Immature natural killer cell (primary cell): Measurements from ENCODE around the gene SF3B6. TPM values are rescaled to one million over a fixed set of nuclear protein-coding genes. Genes with fewer than 3 reads are reported as not detected.

ENCODE experiments used
- DNase-seq, 3 donors: peaks; one replicate each; pipeline ENCODE4 v3.0.0; 2022; ENCODE audit warnings: mixed read lengths in 1 of 3
- H3K27ac Mint-ChIP-seq, 6 donors: one replicate each; pipeline ENCODE4 v1.8.0; 2020; ENCODE audit warnings: mixed read lengths in 6 of 6, mild to moderate bottlenecking in 5 of 6, inconsistent platforms in 4 of 6, moderate library complexity in 3 of 6
- H3K27me3 Mint-ChIP-seq, 3 donors: one replicate each; pipeline ENCODE4 v1.8.0; 2020 to 2021; ENCODE audit warnings: low read depth in 3 of 3, mild to moderate bottlenecking in 3 of 3, mixed read lengths in 3 of 3, moderate library complexity in 3 of 3, inconsistent platforms in 1 of 3
- H3K36me3 Mint-ChIP-seq, 3 donors: one replicate each; pipeline ENCODE4 v1.8.0; 2020; ENCODE audit warnings: mixed read lengths in 3 of 3, inconsistent platforms in 2 of 3, mild to moderate bottlenecking in 2 of 3
- H3K4me1 Mint-ChIP-seq, 2 donors: one replicate each; pipeline ENCODE4 v1.8.0; 2020; ENCODE audit warnings: inconsistent platforms in 2 of 2, mild to moderate bottlenecking in 2 of 2, mixed read lengths in 2 of 2, moderate library complexity in 1 of 2
- H3K4me3 Mint-ChIP-seq, 5 donors: one replicate each; pipeline ENCODE4 v1.8.0; 2020; ENCODE audit warnings: mild to moderate bottlenecking in 5 of 5, mixed read lengths in 5 of 5, inconsistent platforms in 3 of 5, moderate library complexity in 3 of 5
- H3K9me3 Mint-ChIP-seq, 6 donors: one replicate each; pipeline ENCODE4 v1.8.0; 2020; ENCODE audit warnings: mild to moderate bottlenecking in 6 of 6, mixed read lengths in 6 of 6, inconsistent platforms in 4 of 6, moderate library complexity in 3 of 6
- polyA plus RNA-seq, 3 donors: library from polyadenylated mRNA; unstranded; fragments of 300-500 nt; fragmentation: Illumina TruSeq; gene quantifications; one replicate each; pipeline ENCODE4 v1.2.3, GENCODE V29; 2021

SF3B6 gene
- polyA plus RNA-seq, 3 donors from 2014 or later: 173 to 199 (median 182) TPM

- peak within 1 kb of the TSS; percentile 78 to 89 (median 83) for H3K4me3 Mint-ChIP-seq
- H3K9me3 Mint-ChIP-seq: no peaks in the 10 kb centered on the region
- H3K36me3 Mint-ChIP-seq: peaks cover 3 to 11% (median 4%) of the 10 kb centered on the region in 3 donors
- DNase-seq: peak; percentile 80 to 81 (median 80)
- H3K27ac Mint-ChIP-seq: peak within 1 kb of the TSS in 5 of 6 donors; percentile 61 to 80 (median 75)
- H3K27me3 Mint-ChIP-seq: peaks cover 0 to 2% (median 1%) of the 10 kb centered on the region in 3 donors
- peaks cover 17 to 23% of the 10 kb centered on the region in 2 donors for H3K4me1 Mint-ChIP-seq
Measured at GRCh38 chr2:24084386-24085199, 8.5 kb upstream of the SF3B6 start, which contains the start of gene TP53I3. Gene TP53I3, minus strand, starts transcription at chr2:24084834. Its CDS starts 508 bp downstream, at chr2:24084326.

DNA sequence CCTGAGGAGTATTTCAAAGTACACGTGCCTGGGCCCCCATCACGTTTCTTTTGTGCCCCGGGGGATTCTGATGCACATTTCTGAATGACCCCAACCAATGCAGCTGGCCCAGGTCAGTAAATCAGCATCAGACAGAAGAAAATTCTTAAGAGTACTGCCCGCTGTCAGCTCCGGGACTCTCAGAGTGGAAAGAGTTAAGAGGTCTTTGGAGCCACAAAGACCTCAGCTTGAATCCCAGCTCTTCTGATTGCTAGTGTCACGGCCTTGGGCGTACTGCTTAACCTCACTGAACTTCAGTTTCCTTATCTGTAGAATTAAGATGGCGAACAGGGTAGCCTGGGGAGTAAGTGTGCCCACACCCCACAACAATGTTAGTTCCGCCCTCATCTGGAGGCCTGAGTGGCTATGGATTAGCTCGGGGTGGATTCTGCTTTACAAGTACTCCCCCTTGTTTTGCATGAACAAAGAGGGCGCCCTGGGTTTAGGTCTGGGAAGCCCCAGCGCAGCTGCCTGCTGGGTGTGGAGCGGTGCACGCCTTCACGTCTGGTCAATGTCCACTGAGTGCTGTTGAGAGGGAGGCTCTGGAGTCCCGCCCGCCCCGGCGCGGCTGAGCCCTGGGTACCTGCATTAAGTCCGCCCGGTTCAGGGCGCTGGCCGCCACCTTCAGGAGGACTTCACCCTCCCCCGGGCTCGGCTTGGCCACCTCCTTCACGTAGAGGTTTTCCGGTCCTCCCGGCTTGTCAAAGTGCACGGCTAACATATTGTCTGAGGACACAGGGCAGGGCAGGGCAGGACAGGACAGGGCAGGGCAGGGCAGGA is 7.7 kb upstream of the SF3B6 start:
- H3K27me3 Mint-ChIP-seq: peaks cover 0 to 6% (median 1%) of the 10 kb centered on the region in 3 donors
- H3K9me3 Mint-ChIP-seq: no peaks in the 10 kb centered on the region
- H3K4me1 Mint-ChIP-seq: peaks cover 17 to 23% of the 10 kb centered on the region in 2 donors
- H3K36me3 Mint-ChIP-seq: peaks cover 0 to 12% (median 4%) of the 10 kb centered on the region in 3 donors
- no peak for DNase-seq
- H3K27ac Mint-ChIP-seq: peak overlapping the region in 5 of 6 donors; percentile 61 to 80 (median 62)
- H3K4me3 Mint-ChIP-seq: peak overlapping the region; percentile 78 to 89 (median 83)

GRCh38 chr2:24082787-24083566 is 6.9 kb upstream of the SF3B6 start:
- Mint-ChIP-seq H3K36me3 (peaks cover 0 to 9% (median 4%) of the 10 kb centered on the region in 3 donors), H3K4me3 (peak overlapping the region in 4 of 5 donors; percentile 15 to 89 (median 80)), H3K27me3 (peaks cover 0 to 6% (median 1%) of the 10 kb centered on the region in 3 donors), H3K9me3 (no peaks in the 10 kb centered on the region), H3K27ac (peak overlapping the region in 1 of 6 donors; percentile 61), H3K4me1 (peaks cover 18 to 30% of the 10 kb centered on the region in 2 donors)
- DNase-seq: no peak

DNA sequence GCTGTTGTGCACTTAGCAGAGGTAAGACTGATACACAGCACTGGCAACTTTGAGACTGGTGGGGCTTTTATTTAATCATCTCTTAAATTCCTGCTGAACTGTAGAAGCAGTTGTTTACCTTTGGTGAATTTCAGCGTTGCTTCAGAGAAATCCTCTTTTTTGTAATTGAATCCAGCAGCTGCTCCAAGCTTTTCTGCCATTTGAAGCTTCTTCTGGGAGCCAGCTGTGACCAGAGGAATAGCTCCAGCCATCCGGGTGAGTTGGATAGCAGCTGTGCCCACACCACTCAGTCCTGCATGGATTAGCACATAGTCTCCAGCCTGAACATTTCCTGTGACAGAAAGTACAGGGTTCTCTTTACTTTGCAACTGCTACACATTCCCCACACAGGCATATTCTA is 4.6 kb upstream of the SF3B6 start:
- H3K4me1 Mint-ChIP-seq: peaks cover 30 to 44% of the 10 kb centered on the region in 2 donors

GRCh38 chr2:24077879-24078278 is 1.8 kb upstream of the SF3B6 start:
- H3K27me3 Mint-ChIP-seq: peaks cover 4 to 17% (median 6%) of the 10 kb centered on the region in 3 donors
- no peak for DNase-seq
- peaks cover 0 to 9% (median 4%) of the 10 kb centered on the region in 3 donors for H3K36me3 Mint-ChIP-seq
- peak overlapping the region; percentile 88 to 99 (median 98) for H3K27ac Mint-ChIP-seq
- peaks cover 29 to 43% of the 10 kb centered on the region in 2 donors for H3K4me1 Mint-ChIP-seq
- H3K4me3 Mint-ChIP-seq: peak overlapping the region; percentile 93 to 100 (median 99)
- no peaks in the 10 kb centered on the region for H3K9me3 Mint-ChIP-seq

More for the DNA sequence above, 4.6 kb upstream of the SF3B6 start:
- no peaks in the 10 kb centered on the region for H3K9me3 Mint-ChIP-seq
- no peak for DNase-seq
- H3K27me3 Mint-ChIP-seq: peaks cover 5 to 17% (median 6%) of the 10 kb centered on the region in 3 donors
- H3K27ac Mint-ChIP-seq: no peak overlapping the region
- H3K36me3 Mint-ChIP-seq: peaks cover 0 to 9% (median 4%) of the 10 kb centered on the region in 3 donors
- no peak overlapping the region for H3K4me3 Mint-ChIP-seq

GRCh38 chr2:24077535-24077877 is 1.4 kb upstream of the SF3B6 start:
- peak in 1 of 3 donors; percentile 2 for DNase-seq
- Mint-ChIP-seq H3K9me3 (no peaks in the 10 kb centered on the region), H3K4me1 (peaks cover 29 to 46% of the 10 kb centered on the region in 2 donors), H3K4me3 (peak overlapping the region; percentile 93 to 100 (median 99)), H3K36me3 (peaks cover 0 to 9% (median 4%) of the 10 kb centered on the region in 3 donors), H3K27me3 (peaks cover 4 to 17% (median 6%) of the 10 kb centered on the region in 3 donors), H3K27ac (peak overlapping the region; percentile 88 to 99 (median 98))

GRCh38 chr2:24076849-24077534 is 866 bp upstream of the SF3B6 start:
- peaks cover 31 to 51% of the 10 kb centered on the region in 2 donors for H3K4me1 Mint-ChIP-seq
- no peak for DNase-seq
- H3K27me3 Mint-ChIP-seq: peaks cover 4 to 17% (median 6%) of the 10 kb centered on the region in 3 donors
- H3K27ac Mint-ChIP-seq: peak overlapping the region; percentile 96 to 99 (median 98)
- H3K9me3 Mint-ChIP-seq: no peaks in the 10 kb centered on the region
- H3K4me3 Mint-ChIP-seq: peak overlapping the region; percentile 93 to 100 (median 99)
- H3K36me3 Mint-ChIP-seq: peaks cover 0 to 4% (median 3%) of the 10 kb centered on the region in 3 donors

GRCh38 chr2:24075259-24075658 is 867 bp downstream of the SF3B6 start:
- H3K4me3 Mint-ChIP-seq: peak overlapping the region; percentile 93 to 100 (median 99)
- H3K27ac Mint-ChIP-seq: peak overlapping the region; percentile 96 to 99 (median 98)
- no peak for DNase-seq
- peaks cover 4 to 15% (median 6%) of the 10 kb centered on the region in 3 donors for H3K27me3 Mint-ChIP-seq
- H3K9me3 Mint-ChIP-seq: no peaks in the 10 kb centered on the region
- H3K4me1 Mint-ChIP-seq: peaks cover 31 to 52% of the 10 kb centered on the region in 2 donors
- peaks cover 0 to 4% (median 3%) of the 10 kb centered on the region in 3 donors for H3K36me3 Mint-ChIP-seq

GRCh38 chr2:24073816-24074215 is 2.3 kb downstream of the SF3B6 start:
- H3K36me3 Mint-ChIP-seq: peaks cover 0 to 9% (median 0%) of the 10 kb centered on the region in 3 donors
- peaks cover 4 to 11% (median 6%) of the 10 kb centered on the region in 3 donors for H3K27me3 Mint-ChIP-seq
- no peaks in the 10 kb centered on the region for H3K9me3 Mint-ChIP-seq
- peaks cover 31 to 62% of the 10 kb centered on the region in 2 donors for H3K4me1 Mint-ChIP-seq
- H3K4me3 Mint-ChIP-seq: peak overlapping the region in 1 of 5 donors; percentile 39
- no peak for DNase-seq
- H3K27ac Mint-ChIP-seq: peak overlapping the region in 2 of 6 donors; percentile 34 to 35

- Mint-ChIP-seq H3K4me3 (no peak overlapping the region), H3K9me3 (no peaks in the 10 kb centered on the region), H3K4me1 (peaks cover 22 to 48% of the 10 kb centered on the region in 2 donors), H3K36me3 (peaks cover 0 to 9% (median 5%) of the 10 kb centered on the region in 3 donors), H3K27ac (peak overlapping the region in 1 of 6 donors; percentile 34), H3K27me3 (peaks cover 4 to 6% (median 6%) of the 10 kb centered on the region in 3 donors)
- no peak for DNase-seq
Measured at GRCh38 chr2:24072259-24072658, 3.9 kb downstream of the SF3B6 start.

GRCh38 chr2:24065341-24065740 is 10.8 kb downstream of the SF3B6 start:
- Mint-ChIP-seq H3K36me3 (peaks cover 0 to 10% (median 6%) of the 10 kb centered on the region in 3 donors), H3K4me3 (no peak overlapping the region), H3K9me3 (no peaks in the 10 kb centered on the region), H3K27ac (no peak overlapping the region), H3K4me1 (peaks cover 0 to 11% of the 10 kb centered on the region in 2 donors), H3K27me3 (no peaks in the 10 kb centered on the region)
- DNase-seq: no peak

GRCh38 chr2:24058564-24059271 is 17.4 kb downstream of the SF3B6 start:
- Mint-ChIP-seq H3K9me3 (no peaks in the 10 kb centered on the region), H3K27ac (no peak overlapping the region), H3K36me3 (no peaks in the 10 kb centered on the region), H3K4me3 (no peak overlapping the region), H3K4me1 (no peaks in the 10 kb centered on the region), H3K27me3 (no peaks in the 10 kb centered on the region)
- no peak for DNase-seq
